ENCODE measurements around the gene ITPRIP. TPM values are rescaled to one million over a fixed set of nuclear protein-coding genes. Genes with fewer than 3 reads are reported as not detected.

The ITPRIP gene
- total RNA-seq, 2 donors from 2014 or later, result 4.7 to 7.9 TPM

DNA sequence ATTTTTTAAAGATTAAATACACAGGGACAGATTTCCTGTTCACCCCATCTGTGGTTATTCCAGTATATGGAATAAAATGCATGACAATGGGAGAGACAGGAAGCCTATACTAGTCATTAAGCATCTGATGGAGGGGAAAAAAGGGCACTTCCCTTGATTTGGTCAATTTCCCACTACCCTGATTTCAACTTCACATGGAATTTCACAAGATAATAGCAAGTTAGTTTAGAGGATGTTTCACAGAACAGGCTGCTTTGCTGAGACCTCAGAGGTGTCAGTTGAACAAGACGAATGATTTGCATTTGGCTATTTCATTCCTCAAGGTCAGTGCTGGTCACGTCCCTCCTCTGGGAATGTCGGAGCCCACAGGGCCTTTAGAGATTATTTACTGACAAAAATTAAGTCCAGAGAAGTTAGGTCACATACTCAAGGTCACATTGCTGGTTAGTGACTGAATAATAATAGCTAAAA is 4.7 kb upstream of the ITPRIP start:
- H3K9me3 ChIP-seq, result no peaks in the 10 kb centered on the region
- TF ChIP-seq CTCF (IDR thresholded peaks at IDR 0.05) (no peak), POLR2A (IDR thresholded peaks at IDR 0.05) (no peak)
- no peak for DNase-seq
- H3K36me3 ChIP-seq (replicated peaks in 1 of 2; ENCODE audit: insufficient read depth in 1 of 2, low read depth in 2 of 2), result no peaks in the 10 kb centered on the region
- H3K4me3 ChIP-seq, result no peak overlapping the region
- H3K27ac ChIP-seq, result peak overlapping the region in 2 of 4 donors; percentile 9 to 39
- 12 to 13% methylated on average over 3 of the region's 3 CpGs for WGBS, 2 donors
- peaks cover 17% of the 10 kb centered on the region for H3K4me1 ChIP-seq
- no peaks in the 10 kb centered on the region for H3K27me3 ChIP-seq
- no peak for ATAC-seq
- intact Hi-C loops (cut with DNase I), result no loop called here

DNA sequence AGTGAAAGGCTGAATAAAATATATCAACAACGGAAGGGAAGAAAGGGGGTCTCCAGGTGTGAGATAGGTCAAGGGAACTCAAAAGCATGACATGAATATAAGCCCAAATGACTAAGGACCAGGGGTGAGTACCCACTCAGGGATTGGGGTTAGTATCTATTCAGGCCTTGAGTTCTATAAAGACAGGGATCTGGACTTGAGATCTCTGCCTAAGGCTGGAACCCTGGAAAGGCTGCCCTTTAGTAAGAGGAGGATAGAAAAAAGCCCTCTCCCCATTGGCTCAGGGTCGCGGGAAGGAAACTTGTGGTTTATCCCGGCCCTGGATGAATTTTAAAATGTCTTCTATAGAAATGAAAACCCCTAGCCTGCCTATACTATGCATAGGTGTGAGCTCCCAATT is 2.4 kb upstream of the ITPRIP start:
- ATAC-seq (no peak), DNase-seq (no peak)
- WGBS, 2 donors, result 61 to 66% methylated on average over 4 of the region's 4 CpGs
- intact Hi-C loops (cut with DNase I), result no loop called here
- Histone ChIP-seq H3K9me3 (no peaks in the 10 kb centered on the region), H3K4me1 (peaks cover 33% of the 10 kb centered on the region), H3K4me3 (no peak overlapping the region), H3K27me3 (no peaks in the 10 kb centered on the region), H3K27ac (peak overlapping the region; percentile 88 to 97 (median 96)), H3K36me3 (replicated peaks in 1 of 2; ENCODE audit: insufficient read depth in 1 of 2, low read depth in 2 of 2) (no peaks in the 10 kb centered on the region)
- TF ChIP-seq POLR2A (IDR thresholded peaks at IDR 0.05), result no peak
- no peak for TF ChIP-seq CTCF (IDR thresholded peaks at IDR 0.05)

DNA sequence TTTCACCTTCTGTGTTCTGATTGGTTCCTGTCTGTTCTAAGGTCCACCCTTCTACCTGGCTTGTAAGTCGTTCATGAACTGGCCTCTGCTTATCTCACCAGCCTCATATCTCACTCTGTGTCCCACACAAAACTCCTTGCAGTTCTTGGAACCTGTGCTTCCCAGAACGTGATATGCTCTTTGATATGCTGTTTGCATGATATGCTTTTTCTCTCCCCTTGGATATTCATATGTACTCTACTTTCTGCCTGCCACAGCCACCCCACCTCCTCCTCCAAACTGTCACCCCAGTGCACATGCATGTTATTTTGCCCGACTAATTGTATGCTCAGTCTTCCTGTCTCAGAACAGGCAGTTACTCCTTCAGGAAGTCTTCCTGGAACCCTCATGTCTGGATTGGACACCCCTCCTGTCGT is 1.9 kb upstream of the ITPRIP start:
- WGBS, 2 donors, result 5 to 6% methylated on average over 4 of the region's 4 CpGs
- TF ChIP-seq POLR2A (IDR thresholded peaks at IDR 0.05) (peak in 2 of 3 donors; percentile 60 to 61), CTCF (IDR thresholded peaks at IDR 0.05) (no peak)
- H3K9me3 ChIP-seq, result no peaks in the 10 kb centered on the region
- H3K27ac ChIP-seq, result peak overlapping the region; percentile 88 to 97 (median 96)
- DNase-seq, result peak; percentile 56 to 78 (median 66)
- no peak overlapping the region for H3K4me3 ChIP-seq
- peaks cover 33% of the 10 kb centered on the region for H3K4me1 ChIP-seq
- peak; percentile 83 for ATAC-seq
- H3K36me3 ChIP-seq (replicated peaks in 1 of 2; ENCODE audit: insufficient read depth in 1 of 2, low read depth in 2 of 2), result no peaks in the 10 kb centered on the region
- intact Hi-C loops (cut with DNase I), result no loop called here
- no peaks in the 10 kb centered on the region for H3K27me3 ChIP-seq

DNA sequence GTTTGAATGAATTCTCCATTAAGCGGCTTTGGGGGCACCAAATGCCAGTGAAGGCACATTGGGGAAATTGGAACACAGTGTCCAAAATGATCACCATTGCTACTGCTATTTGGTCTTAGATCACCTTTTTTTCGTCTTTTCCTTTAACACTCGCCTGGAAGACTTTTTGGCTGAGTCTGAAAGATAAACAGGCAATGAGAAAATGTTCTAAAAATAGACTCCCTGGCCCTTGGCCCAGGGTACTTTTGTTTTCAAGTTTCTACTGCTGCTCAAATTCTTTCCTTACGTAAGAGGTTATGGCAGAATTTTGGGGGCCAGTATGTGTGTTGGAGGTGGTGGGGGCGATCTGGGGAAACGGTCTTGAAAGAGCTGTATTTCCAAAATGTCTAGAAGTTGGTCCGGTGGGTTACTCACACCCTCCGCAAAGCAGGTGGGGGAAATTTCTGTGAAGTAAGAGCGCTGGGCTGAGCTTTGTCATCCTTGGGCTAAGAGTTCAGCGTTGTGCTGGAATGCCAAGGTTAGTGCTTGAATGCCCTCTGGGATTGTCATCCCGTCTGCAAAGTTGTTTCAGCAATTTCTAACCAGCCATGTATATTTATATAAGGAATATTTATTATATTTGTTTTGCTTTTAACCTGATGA is 1.3 kb upstream of the ITPRIP start:
- H3K27ac ChIP-seq, result peak overlapping the region; percentile 88 to 97 (median 96)
- TF ChIP-seq CTCF (IDR thresholded peaks at IDR 0.05) (no peak), POLR2A (IDR thresholded peaks at IDR 0.05) (peak in 2 of 3 donors; percentile 52 to 71)
- H3K4me1 ChIP-seq, result peaks cover 33% of the 10 kb centered on the region
- no peaks in the 10 kb centered on the region for H3K36me3 ChIP-seq (replicated peaks in 1 of 2; ENCODE audit: insufficient read depth in 1 of 2, low read depth in 2 of 2)
- no peaks in the 10 kb centered on the region for H3K9me3 ChIP-seq
- intact Hi-C loops (cut with DNase I), result no loop called here
- 5 to 8% methylated on average over 11 of the region's 11 CpGs for WGBS, 2 donors
- DNase-seq (peak; percentile 71 to 80 (median 76)), ATAC-seq (peak; percentile 68)
- H3K27me3 ChIP-seq, result no peaks in the 10 kb centered on the region
- no peak overlapping the region for H3K4me3 ChIP-seq

DNA sequence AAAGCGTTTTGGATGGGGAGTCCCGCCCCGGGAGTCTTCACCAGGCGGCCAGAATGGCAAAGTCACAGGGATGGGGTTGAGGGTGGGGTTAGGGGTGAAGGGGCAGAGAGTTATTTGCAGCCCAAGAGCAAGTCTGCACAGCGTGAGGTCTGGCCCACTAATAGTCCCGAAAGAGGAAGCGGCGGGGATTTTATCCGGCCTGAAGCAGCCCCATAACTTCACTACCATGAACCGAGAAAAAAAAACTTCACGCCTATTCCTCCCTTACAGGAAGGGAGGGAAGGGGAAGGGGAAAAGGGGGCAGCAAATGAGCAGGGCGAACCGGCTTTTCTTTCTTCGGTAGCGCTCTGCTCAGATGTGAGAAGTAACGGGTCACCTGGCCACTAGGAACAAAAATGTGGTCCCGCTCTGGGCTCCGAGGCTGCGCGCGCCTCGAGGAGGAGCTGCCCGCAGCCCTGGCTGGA is 712 bp downstream of the ITPRIP start:
- no peaks in the 10 kb centered on the region for H3K9me3 ChIP-seq
- WGBS, 2 donors, result 11 to 13% methylated on average over 16 to 23 of the region's 23 CpGs
- DNase-seq (peak in 3 of 4 donors; percentile 38 to 52 (median 49)), ATAC-seq (no peak)
- peaks cover 26% of the 10 kb centered on the region for H3K4me1 ChIP-seq
- intact Hi-C loops (cut with DNase I), result no loop called here
- H3K36me3 ChIP-seq (replicated peaks in 1 of 2; ENCODE audit: insufficient read depth in 1 of 2, low read depth in 2 of 2), result no peaks in the 10 kb centered on the region
- H3K4me3 ChIP-seq, result peak overlapping the region; percentile 65 to 95
- TF ChIP-seq CTCF (IDR thresholded peaks at IDR 0.05), result no peak
- no peak for TF ChIP-seq POLR2A (IDR thresholded peaks at IDR 0.05)
- peak overlapping the region; percentile 88 to 97 (median 96) for H3K27ac ChIP-seq
- H3K27me3 ChIP-seq, result no peaks in the 10 kb centered on the region

Measured in body of pancreas (tissue), 4 donors.